ENCODE measurements around the gene COL9A3. TPM values are rescaled to one million over a fixed set of nuclear protein-coding genes. Genes with fewer than 3 reads are reported as not detected.
A peak's percentile ranks its signal among the peaks of the same experiment; 100 is the strongest.

Gene COL9A3
- total RNA-seq, 4 donors from 2014 or later, result 2.2 to 2.3 TPM; not detected in 2

- DNase-seq, result no peak
- Histone ChIP-seq H3K27me3 (no peaks in the 10 kb centered on the region), H3K36me3 (peaks cover 21 to 55% (median 23%) of the 10 kb centered on the region in 3 donors), H3K4me1 (peaks cover 29 to 47% (median 31%) of the 10 kb centered on the region in 3 donors), H3K4me3 (peak overlapping the region; percentile 71 to 100 (median 100)), H3K9me3 (no peaks in the 10 kb centered on the region), H3K27ac (peak overlapping the region; percentile 77 to 94 (median 90))
- WGBS, 2 donors, result 39 to 60% methylated on average over 5 to 12 of the region's 25 CpGs
- TF ChIP-seq POLR2A (IDR thresholded peaks at IDR 0.05), result peak in 1 of 4 donors; percentile 21
- TF ChIP-seq CTCF (IDR thresholded peaks at IDR 0.05), result no peak
- intact Hi-C loops (cut with DNase I), result no loop called here
Observed at GRCh38 chr20:62805711-62806382, 11.0 kb upstream of the COL9A3 start.

GRCh38 chr20:62806383-62807050 is 10.3 kb upstream of the COL9A3 start:
- no peak for DNase-seq
- Histone ChIP-seq H3K4me3 (peak overlapping the region in 3 of 4 donors; percentile 71 to 100 (median 100)), H3K4me1 (peaks cover 29 to 47% (median 31%) of the 10 kb centered on the region in 3 donors), H3K36me3 (peaks cover 27 to 55% (median 30%) of the 10 kb centered on the region in 3 donors), H3K27me3 (no peaks in the 10 kb centered on the region), H3K27ac (peak overlapping the region in 2 of 4 donors; percentile 92 to 94), H3K9me3 (no peaks in the 10 kb centered on the region)
- TF ChIP-seq CTCF (IDR thresholded peaks at IDR 0.05) (no peak), POLR2A (IDR thresholded peaks at IDR 0.05) (no peak)
- WGBS, 2 donors, result 55 to 66% methylated on average over 7 of the region's 11 CpGs
- intact Hi-C loops (cut with DNase I), result no loop called here

- 74 to 78% methylated on average over 7 to 16 of the region's 23 CpGs for WGBS, 2 donors
- Histone ChIP-seq H3K4me3 (no peak overlapping the region), H3K9me3 (no peaks in the 10 kb centered on the region), H3K27ac (no peak overlapping the region), H3K27me3 (no peaks in the 10 kb centered on the region), H3K4me1 (peaks cover 29 to 41% (median 31%) of the 10 kb centered on the region in 3 donors), H3K36me3 (peaks cover 38 to 64% (median 40%) of the 10 kb centered on the region in 3 donors)
- intact Hi-C loops (cut with DNase I), result no loop called here
- no peak for DNase-seq
- TF ChIP-seq CTCF (IDR thresholded peaks at IDR 0.05) (no peak), POLR2A (IDR thresholded peaks at IDR 0.05) (no peak)
Observed at GRCh38 chr20:62807444-62808210, 9.2 kb upstream of the COL9A3 start.

GRCh38 chr20:62808211-62808865 is 8.5 kb upstream of the COL9A3 start:
- WGBS, 2 donors, result 38 to 63% methylated on average over 8 to 17 of the region's 21 CpGs
- Histone ChIP-seq H3K27me3 (no peaks in the 10 kb centered on the region), H3K27ac (no peak overlapping the region), H3K36me3 (peaks cover 41 to 71% (median 42%) of the 10 kb centered on the region in 3 donors), H3K4me1 (peaks cover 29 to 40% (median 31%) of the 10 kb centered on the region in 3 donors), H3K9me3 (no peaks in the 10 kb centered on the region), H3K4me3 (no peak overlapping the region)
- intact Hi-C loops (cut with DNase I), result no loop called here
- no peak for DNase-seq
- peak; percentile 79 to 93 (median 86) for TF ChIP-seq CTCF (IDR thresholded peaks at IDR 0.05)
- no peak for TF ChIP-seq POLR2A (IDR thresholded peaks at IDR 0.05)
